GM12878 (cell line): ENCODE data around the gene RNF148. TPM values are rescaled to one million over a fixed set of nuclear protein-coding genes. Genes with fewer than 3 reads are reported as not detected.

ENCODE experiments used
- ATAC-seq: fragments of 200-7000 bp; cut with Tn5 transposase; 3 replicates; pipeline ENCODE4 v1.9.1; 2020; ENCODE audit warnings: mild to moderate bottlenecking, moderate library complexity
- BruUV-seq: library from RNA; stranded (reverse); fragments of 400-500 nt; replicated peaks from 2 replicates; lab custom pipeline; 2021; lab: Mats Ljungman, UMichigan
- CTCF ChIA-PET: fragments of 300-600 bp; sonication (Branson Sonifier 250); formaldehyde crosslinking; extraction: SDS; loops from one replicate; lab custom pipeline; 2021; ENCODE audit warnings: inconsistent platforms; lab: Yijun Ruan, JAX
- POLR2A ChIA-PET: fragments of 350-600 bp; formaldehyde crosslinking; extraction: SDS; loops from one replicate; lab custom pipeline; 2021; ENCODE audit warnings: inconsistent platforms; lab: Charles Lee
- RAD21 ChIA-PET: fragments of 300-600 bp; sonication (Branson Sonifier 250); formaldehyde crosslinking; loops from one replicate; lab custom pipeline; 2023; ENCODE audit warnings: antibody characterized with exemption; ENCODE audit not compliant: unreplicated experiment; lab: Charles Lee
- SMC1A ChIA-PET: fragments of 300-600 bp; sonication (Branson Sonifier 250); formaldehyde crosslinking; loops from one replicate; lab custom pipeline; 2023; ENCODE audit not compliant: unreplicated experiment, uncharacterized antibody; lab: Charles Lee
- DNase-seq: peaks from one replicate; pipeline ENCODE4 v3.0.0-alpha.2; 2011; ENCODE audit warnings: low read depth, low spot score
- FAIRE-seq: peaks from 3 replicates; lab custom pipeline; 2011; peaks lifted over from hg19 to GRCh38; lab: Jason Lieb, UNC
- H2AFZ ChIP-seq: 2 replicates; pipeline ENCODE4 v1.6.0; 2011; ENCODE audit warnings: low read depth, low read length, control low read depth; ENCODE audit not compliant: control insufficient read depth
- H3K27ac ChIP-seq: 2 replicates; pipeline ENCODE4 v1.5.1; 2011; ENCODE audit warnings: control low read depth; ENCODE audit not compliant: control insufficient read depth, insufficient read depth
- H3K27me3 ChIP-seq, 2 experiments: replicated peaks in 1 of 2; 2 replicates each; pipeline versions ENCODE4 v1.6.0 to v1.6.1; 2011; ENCODE audit warnings: low read length in 1 of 2; ENCODE audit not compliant: control insufficient read depth in 2 of 2, insufficient read depth in 2 of 2
- H3K36me3 ChIP-seq, 2 experiments: 2 replicates each; pipeline ENCODE4 v1.5.1; 2011; ENCODE audit warnings: low read length in 1 of 2; ENCODE audit not compliant: control insufficient read depth in 2 of 2, insufficient read depth in 2 of 2
- H3K4me1 ChIP-seq: 2 replicates; pipeline ENCODE4 v1.6.1; 2011; ENCODE audit warnings: mild to moderate bottlenecking, low read length, moderate library complexity, mixed read lengths; ENCODE audit not compliant: control insufficient read depth, insufficient read depth
- H3K4me2 ChIP-seq: 2 replicates; pipeline ENCODE4 v1.6.0; 2011; ENCODE audit warnings: control low read depth; ENCODE audit not compliant: control insufficient read depth, insufficient read depth
- H3K4me3 ChIP-seq: fragments of 200-600 bp; sonication (generic); 2 replicates; pipeline ENCODE4 v1.5.1; 2016
- H3K79me2 ChIP-seq: 2 replicates; pipeline ENCODE4 v1.6.0; 2011; ENCODE audit warnings: low read length; ENCODE audit not compliant: control insufficient read depth, insufficient read depth
- H3K9ac ChIP-seq: 2 replicates; pipeline ENCODE4 v1.8.0; 2011; ENCODE audit warnings: low read length, control low read depth, mixed read lengths; ENCODE audit not compliant: control insufficient read depth, insufficient read depth
- H3K9me3 ChIP-seq: replicated peaks from 3 replicates; pipeline ENCODE4 v1.5.1; 2011; ENCODE audit warnings: mild to moderate bottlenecking, low read length; ENCODE audit not compliant: control insufficient read depth, insufficient read depth
- H4K20me1 ChIP-seq: 2 replicates; pipeline ENCODE4 v1.6.0; 2011; ENCODE audit not compliant: control insufficient read depth, insufficient read depth
- CBX5 ChIP-seq: sonication (generic); IDR thresholded peaks from 2 replicates; pipeline ENCODE4 v1.6.1; 2016; ENCODE audit warnings: low read depth, moderate library complexity, mild to moderate bottlenecking, inconsistent platforms
- E2F8 ChIP-seq: fragments of 450-650 bp; IDR thresholded peaks from 2 replicates; pipeline ENCODE4 v1.6.1; 2018; ENCODE audit warnings: mild to moderate bottlenecking, low read depth, moderate library complexity; ENCODE audit not compliant: partially characterized antibody
- EZH2 ChIP-seq: IDR thresholded peaks from 2 replicates; pipeline ENCODE4 v1.6.1; 2012; ENCODE audit warnings: low read depth, mild to moderate bottlenecking, control low read depth, inconsistent platforms, low read length, borderline replicate concordance; ENCODE audit not compliant: control insufficient read depth
- YBX1 ChIP-seq: fragments of 450-650 bp; IDR thresholded peaks from 2 replicates; pipeline ENCODE4 v1.6.1; 2016; ENCODE audit warnings: antibody characterized with exemption
- WGBS: methylation state at CpG from one replicate; pipeline ENCODE4 v1.1.6; 2016; ENCODE audit warnings: low lambda C conversion rate; ENCODE audit not compliant: insufficient replicate concordance, insufficient coverage; ENCODE audit errors: missing lambda C conversion rate; 5-methylcytosine and 5-hydroxymethylcytosine counted together
- in situ Hi-C: fragments of 300-500 bp; cut with MboI; formaldehyde crosslinking; loops from 9 replicates; pipeline ENCODE4 v1.14.3; 2018; ENCODE audit warnings: mixed read lengths
- intact Hi-C: fragments of 100-400 bp; cut with micrococcal nuclease; formaldehyde crosslinking; loops from one replicate; pipeline ENCODE4 v1.14.2; 2022; ENCODE audit not compliant: unreplicated experiment
- polyA plus RNA-seq, 11 experiments: library from polyadenylated mRNA; depleted of rRNA in 4 of 11; unstranded in 6 of 11; stranded (reverse) in 5 of 11; fragments of >200 nt; fragmentation: Nextera tagmentation in 4 of 11; fragmentation: Illumina TruSeq in 1 of 11; extraction: Ambion mirVana in 4 of 11; extraction: Trizol in 1 of 11; gene quantifications; 1 replicate in 1 of 11; 2 replicates in 10 of 11; pipeline versions ENCODE4 v1.2.1 to v1.2.3, GENCODE V29; 2011 to 2016; ENCODE audit warnings: inconsistent platforms in 2 of 11, missing spikeins in 2 of 11, low read depth in 1 of 11
- total RNA-seq, 4 experiments: library from RNA; depleted of rRNA in 3 of 4; stranded (reverse); fragments of >200 nt in 3 of 4; fragmentation: Illumina TruSeq in 1 of 4; extraction: Trizol in 1 of 4; gene quantifications; 2 replicates each; pipeline versions ENCODE4 v1.2.1 to v1.2.3, GENCODE V29; 2013 to 2021

RNF148 gene
- total and polyA plus RNA-seq, 10 of the 15 experiments (the other 5 are each of a cell fraction or from before 2014, with no cell fraction given) = 0.06 to 0.22 (median 0.17) TPM; not detected in 7

- no TSS peak for BruUV-seq
- 71% methylated on average over 3 of the region's 3 CpGs for WGBS
- in situ Hi-C loops = no loop called here
- no peaks in the 10 kb centered on the region for H3K9me3 ChIP-seq
- H3K4me1 ChIP-seq = no peaks in the 10 kb centered on the region
- H2AFZ ChIP-seq = no peak overlapping the region
- no peak for FAIRE-seq
- ChIA-PET CTCF (no interaction called here), SMC1A (interaction anchor here (0.6 kb wide), 1 partner anchor 699 kb away, joined by 3 read pairs; no protein-coding TSS in a partner anchor), RAD21 (no interaction called here), POLR2A (no interaction called here)
- H3K27me3 ChIP-seq = no peaks in the 10 kb centered on the region
- no peak overlapping the region for H3K9ac ChIP-seq
- H3K36me3 ChIP-seq = no peaks in the 10 kb centered on the region
- no peaks in the 10 kb centered on the region for H4K20me1 ChIP-seq
- TF ChIP-seq CBX5 = no peak
- no peak overlapping the region for H3K27ac ChIP-seq
- ATAC-seq = no peak
- H3K79me2 ChIP-seq = no peaks in the 10 kb centered on the region
- intact Hi-C loops = loop anchor here (10.0 kb wide), 1 partner anchor 672 kb away; no protein-coding TSS in a partner anchor
- no peak overlapping the region for H3K4me3 ChIP-seq
- no peak for DNase-seq
- no peak overlapping the region for H3K4me2 ChIP-seq
Observed at GRCh38 chr7:122692769-122693309, 9.9 kb downstream of the RNF148 start.

- H3K36me3 ChIP-seq = no peaks in the 10 kb centered on the region
- no peaks in the 10 kb centered on the region for H3K27me3 ChIP-seq
- H4K20me1 ChIP-seq = no peaks in the 10 kb centered on the region
- RAD21 ChIA-PET = no interaction called here
- H3K27ac ChIP-seq = no peak overlapping the region
- BruUV-seq = no TSS peak
- no peak overlapping the region for H3K4me3 ChIP-seq
- POLR2A ChIA-PET = no interaction called here
- no peak for FAIRE-seq
- in situ Hi-C loops (no loop called here), intact Hi-C loops (loop anchor here (10.0 kb wide), 1 partner anchor 673 kb away; no protein-coding TSS in a partner anchor)
- no peak overlapping the region for H3K9ac ChIP-seq
- CTCF ChIA-PET = no interaction called here
- H3K9me3 ChIP-seq = no peaks in the 10 kb centered on the region
- no peak overlapping the region for H2AFZ ChIP-seq
- 58% methylated on average over 14 of the region's 14 CpGs for WGBS
- H3K79me2 ChIP-seq = no peaks in the 10 kb centered on the region
- no peak overlapping the region for H3K4me2 ChIP-seq
- SMC1A ChIA-PET = interaction anchor here (1.2 to 1.7 kb wide), 3 partner anchors 12 to 67 kb away, joined by 3 to 4 read pairs (median 3); no protein-coding TSS in a partner anchor
- DNase-seq = no peak
- no peaks in the 10 kb centered on the region for H3K4me1 ChIP-seq
- TF ChIP-seq YBX1 (no peak), EZH2 (no peak), E2F8 (no peak)
- no peak for ATAC-seq
Observed at GRCh38 chr7:122691569-122692235, 11.0 kb downstream of the RNF148 start.
